NCI-H1436 treated with DMSO at 0.1 percent for 48 hours (cell line): ENCODE measurements around the gene SCYL3.
"Not testable (repeated sequence)": the region's sequence is repeated elsewhere in the genome, so short reads cannot be mapped to it uniquely, and the experiment has no call there.

ENCODE experiments used
- DNase-seq: peaks from one replicate; lab custom pipeline; 2025; lab: John Stamatoyannopoulos, UW

SCYL3 gene, protein sequence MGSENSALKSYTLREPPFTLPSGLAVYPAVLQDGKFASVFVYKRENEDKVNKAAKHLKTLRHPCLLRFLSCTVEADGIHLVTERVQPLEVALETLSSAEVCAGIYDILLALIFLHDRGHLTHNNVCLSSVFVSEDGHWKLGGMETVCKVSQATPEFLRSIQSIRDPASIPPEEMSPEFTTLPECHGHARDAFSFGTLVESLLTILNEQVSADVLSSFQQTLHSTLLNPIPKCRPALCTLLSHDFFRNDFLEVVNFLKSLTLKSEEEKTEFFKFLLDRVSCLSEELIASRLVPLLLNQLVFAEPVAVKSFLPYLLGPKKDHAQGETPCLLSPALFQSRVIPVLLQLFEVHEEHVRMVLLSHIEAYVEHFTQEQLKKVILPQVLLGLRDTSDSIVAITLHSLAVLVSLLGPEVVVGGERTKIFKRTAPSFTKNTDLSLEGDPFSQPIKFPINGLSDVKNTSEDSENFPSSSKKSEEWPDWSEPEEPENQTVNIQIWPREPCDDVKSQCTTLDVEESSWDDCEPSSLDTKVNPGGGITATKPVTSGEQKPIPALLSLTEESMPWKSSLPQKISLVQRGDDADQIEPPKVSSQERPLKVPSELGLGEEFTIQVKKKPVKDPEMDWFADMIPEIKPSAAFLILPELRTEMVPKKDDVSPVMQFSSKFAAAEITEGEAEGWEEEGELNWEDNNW

DNA sequence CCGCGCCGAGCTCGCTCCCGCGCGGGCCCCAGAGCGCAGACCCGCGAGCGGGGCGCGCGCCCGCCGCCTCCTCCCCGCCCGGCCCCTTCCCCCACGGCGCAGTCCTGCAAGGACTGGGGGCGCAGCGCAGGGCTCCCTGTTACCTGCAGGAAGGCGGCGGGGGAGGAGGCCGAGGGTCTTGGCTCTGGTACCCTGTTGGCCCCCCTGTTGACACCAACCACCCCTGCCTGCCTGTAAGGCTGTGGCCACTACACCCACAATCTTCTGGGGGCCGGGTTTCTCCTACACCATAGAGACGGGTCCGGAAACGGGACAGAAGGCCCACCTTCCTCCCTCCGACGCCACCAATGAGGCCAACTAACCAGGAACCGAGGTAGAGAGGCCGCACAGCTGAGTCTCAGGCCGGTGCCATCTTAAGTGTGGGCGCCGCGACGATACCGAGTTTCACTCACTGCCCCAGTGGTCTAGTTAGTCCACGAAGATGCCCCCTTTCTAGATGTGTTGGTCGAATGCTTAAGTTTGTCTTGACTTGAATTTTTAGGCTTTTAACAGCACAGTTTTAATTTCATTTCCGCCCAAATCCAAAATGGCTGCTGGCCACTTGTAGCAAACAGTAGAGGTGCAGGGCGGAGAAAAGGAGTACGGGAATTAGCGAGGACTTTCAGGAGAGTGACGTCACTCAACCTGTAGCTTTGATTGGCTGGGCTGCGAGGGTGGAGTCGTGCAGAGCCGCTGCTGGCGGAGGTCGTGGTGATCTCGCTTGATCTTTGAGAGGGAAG is at the start of gene SCYL3:
TSS of gene SCYL3 (minus strand) at position 252 of the 779 bp plus-strand sequence. CDS start 5,056 bp downstream, outside the sequence.
- peak; percentile 92 for DNase-seq

DNA sequence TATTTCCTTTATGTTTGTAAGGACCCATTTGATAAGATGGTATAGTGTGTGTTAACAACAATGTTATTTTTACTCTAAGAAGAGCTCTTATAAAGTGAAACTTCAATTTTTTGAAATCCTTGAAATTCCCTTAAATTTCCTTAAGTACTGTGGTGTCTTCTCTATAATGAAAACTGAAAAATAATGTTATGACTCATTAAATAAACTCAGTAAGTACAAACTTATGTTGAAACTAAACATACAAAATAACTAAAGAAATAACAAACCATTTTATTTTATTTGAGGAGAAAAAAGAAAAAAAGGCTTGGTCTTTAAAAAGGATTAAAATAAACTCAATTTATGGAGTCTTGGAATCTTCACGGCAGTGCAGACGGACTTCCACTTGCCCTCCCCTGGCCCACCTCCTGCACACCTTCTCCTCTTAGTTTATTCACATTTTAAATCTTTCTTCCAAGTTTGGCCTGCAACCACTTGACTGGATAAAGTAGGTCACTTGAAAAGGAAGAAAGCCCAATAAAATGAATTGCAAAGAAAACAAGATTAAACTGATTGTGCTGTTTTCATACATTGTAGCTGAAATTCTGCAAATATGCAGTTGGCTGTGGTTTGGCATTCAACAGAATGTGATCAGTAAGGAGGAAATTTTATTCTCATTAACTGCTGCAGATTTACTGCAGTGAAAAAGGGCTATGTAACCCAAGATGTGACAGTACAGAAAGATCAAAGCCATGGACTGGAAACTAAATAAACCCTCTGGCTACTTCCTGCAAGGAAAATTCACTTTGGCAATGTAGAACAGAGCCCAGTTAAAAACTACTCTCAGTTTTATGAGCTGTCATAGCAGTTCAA is 48.5 kb upstream of the SCYL3 start:
- no peak for DNase-seq

DNA sequence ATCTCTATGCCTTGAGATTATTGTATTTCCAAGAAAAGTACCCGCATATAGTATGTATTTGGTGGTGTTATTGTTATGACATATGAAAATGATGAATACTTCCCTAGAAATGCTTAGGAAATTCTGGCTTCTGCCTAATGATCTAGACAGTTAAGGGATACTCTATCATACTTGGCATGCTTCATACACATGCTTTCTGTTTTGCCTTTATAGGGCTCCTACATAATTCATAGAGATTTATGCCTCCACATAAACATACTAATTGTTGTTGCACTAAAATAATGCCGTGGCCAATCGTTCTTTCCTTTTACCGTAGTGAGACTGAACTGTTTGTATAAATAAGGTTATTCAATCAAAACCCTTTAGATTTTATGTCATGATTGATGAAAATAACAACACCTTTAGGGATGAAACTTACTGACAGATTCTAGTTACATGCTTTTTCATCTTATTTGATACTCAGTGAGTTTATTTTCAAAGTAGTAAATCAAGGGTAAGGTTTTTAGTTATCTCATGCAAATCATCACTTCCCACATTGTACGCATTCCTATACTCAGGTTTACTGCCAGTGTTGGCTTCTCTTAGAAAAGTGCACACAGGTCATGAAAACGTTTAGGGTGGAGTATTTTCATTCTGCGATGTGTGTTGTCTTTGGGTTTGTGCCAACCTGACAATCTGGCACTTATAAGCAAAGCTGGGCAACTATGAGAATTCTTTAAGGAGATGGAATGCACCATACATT is 40.5 kb upstream of the SCYL3 start:
- DNase-seq = no peak

DNA sequence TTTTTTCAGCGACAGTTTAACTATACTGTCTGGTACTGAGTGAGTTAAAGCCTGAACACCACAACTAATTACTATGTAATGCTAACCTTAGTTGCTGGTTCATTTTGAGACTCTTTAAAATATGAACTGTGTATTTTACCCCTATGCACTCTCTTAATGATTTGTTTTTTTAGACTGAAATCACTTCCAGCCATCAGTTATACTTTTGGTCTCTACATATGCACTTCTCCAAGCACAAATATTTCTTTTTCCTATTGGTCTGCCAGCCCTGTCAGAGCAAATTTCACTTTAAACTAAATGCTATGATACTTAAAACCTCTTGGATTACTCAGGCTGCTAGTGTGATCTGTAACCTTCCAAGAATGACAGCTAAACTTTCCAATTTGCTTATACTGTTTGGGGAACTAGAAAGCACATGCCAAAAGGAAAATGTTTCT is 38.1 kb upstream of the SCYL3 start:
- DNase-seq = no peak

DNA sequence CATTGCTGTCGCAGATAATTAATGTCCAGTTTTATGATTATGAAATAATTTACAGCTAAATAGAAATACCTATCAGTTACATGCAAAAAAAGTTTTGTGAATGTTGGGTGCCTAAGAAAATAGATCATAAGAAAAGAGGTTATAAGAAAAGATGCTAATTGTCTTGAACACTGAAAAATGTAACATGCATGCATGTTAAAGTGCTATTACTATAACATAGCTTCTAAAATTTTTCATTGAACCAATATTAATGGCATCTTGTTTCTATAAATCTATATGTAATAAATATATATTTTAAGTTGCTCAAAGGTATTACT is 35.5 kb upstream of the SCYL3 start:
- no peak for DNase-seq

DNA sequence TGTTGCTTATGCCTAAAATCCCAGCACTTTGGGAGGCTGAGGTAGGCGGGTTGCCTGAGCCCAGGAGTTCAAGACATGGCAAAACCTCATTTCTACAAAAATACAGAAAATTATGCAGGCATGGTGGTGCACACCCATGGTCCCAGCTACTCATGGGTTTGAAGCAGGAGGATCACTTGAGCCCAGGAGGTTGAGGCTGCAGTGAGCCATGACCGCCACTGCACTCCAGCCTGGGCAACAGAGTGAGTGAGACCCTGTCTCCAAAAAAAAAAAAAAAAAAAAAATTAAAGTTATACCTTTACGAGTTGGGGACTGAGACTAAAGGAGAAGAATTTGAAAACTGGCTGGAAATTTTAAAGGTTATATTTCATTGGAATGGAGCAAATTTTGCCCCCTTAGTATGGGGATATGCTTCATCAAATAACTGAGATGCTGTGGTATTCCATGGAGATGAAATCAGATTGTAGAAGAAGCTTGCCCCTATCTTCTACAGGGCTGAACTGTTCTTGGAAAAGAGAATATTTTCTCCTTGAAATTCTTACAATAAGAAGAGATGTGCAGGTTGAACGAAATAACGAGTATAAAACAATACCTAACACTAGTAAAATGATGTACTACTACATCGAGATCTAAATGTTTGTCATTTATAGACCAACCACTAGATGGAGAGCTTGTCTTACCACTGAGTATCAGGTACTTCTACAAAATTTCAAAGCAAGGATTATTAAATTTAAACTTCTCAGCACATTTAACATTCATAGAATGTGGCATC is 34.9 kb upstream of the SCYL3 start:
- DNase-seq = peak; percentile 4

DNA sequence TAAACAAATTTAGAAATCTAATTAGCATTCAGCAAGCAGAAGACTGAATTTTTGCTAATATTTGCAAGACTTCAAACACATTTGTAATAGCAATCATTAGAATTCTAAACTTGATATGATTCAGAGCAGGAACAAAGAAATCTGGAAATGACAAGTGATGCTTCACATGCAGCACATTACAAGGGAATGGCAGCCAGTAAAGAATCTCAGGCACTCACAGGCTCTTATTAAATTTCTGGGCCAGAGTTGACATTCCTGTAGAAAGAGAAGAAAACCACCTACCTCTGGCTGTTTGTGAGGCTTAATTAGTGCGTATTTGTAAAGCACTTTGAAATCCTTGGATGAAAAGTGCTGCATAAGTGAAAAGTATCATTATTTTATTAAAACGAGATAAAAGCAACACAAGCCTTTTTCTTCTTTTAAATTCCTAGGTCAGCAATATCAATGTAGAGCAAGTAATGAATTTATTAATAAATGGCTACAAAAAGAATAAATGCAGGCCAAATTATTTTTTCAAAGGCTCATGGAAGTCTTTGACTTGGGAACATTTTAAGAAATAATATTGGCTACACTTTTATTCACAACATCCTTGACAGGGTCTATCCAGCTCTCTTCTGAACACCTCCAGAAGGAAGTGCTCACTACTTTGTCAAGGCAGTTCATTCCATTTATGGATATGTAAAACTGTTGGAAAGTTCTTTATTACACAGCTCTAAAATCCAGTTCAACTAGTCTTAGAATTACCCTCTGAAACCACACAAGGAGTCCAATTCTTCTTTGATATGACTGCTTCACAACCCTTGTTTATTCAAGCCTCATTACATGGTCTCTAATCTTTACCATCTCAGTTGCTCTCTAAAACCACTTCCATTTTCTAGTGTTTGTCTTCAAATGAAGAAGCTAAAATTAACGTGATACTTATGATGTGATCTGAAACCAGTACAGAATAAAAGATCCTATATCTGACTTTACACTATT is 32.1 kb upstream of the SCYL3 start:
- DNase-seq = no peak

DNA sequence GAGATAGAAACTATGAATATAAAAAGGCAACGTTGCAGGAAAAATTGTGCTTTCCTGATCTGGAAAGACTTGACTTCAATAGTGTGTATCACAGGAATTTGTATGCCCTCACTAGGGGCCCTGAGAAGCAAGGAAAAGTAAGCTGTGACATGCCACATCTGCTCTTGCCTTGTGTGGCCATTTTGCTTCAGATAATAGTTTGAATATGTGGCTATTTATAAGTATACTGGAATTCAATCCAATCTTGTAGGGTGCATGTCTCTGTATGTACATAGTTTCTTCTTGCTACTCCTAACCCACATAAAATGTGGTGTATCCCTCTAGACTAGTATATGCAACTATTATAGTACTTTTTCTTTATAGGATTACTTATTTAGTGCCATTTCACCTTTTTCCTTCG is 31.1 kb upstream of the SCYL3 start:
- no peak for DNase-seq

DNA sequence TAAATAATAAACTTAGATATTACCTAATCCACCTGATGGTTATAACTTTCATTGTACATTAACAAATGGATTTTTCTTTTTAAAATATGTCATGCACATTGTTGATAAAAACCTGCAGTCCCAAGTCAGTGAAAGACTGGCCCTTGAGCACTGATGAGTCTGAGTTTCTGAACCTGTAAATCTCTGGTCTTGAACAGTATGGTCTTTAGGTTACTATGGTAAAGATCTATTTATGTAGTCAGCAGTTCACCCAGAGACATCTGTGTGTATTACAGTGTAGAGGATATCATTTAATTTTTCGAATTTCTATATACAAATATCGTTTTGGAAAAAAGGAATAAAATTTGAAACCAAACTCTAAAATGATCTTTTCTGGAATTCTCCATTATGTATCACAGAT is 30.4 kb upstream of the SCYL3 start:
- DNase-seq = no peak

DNA sequence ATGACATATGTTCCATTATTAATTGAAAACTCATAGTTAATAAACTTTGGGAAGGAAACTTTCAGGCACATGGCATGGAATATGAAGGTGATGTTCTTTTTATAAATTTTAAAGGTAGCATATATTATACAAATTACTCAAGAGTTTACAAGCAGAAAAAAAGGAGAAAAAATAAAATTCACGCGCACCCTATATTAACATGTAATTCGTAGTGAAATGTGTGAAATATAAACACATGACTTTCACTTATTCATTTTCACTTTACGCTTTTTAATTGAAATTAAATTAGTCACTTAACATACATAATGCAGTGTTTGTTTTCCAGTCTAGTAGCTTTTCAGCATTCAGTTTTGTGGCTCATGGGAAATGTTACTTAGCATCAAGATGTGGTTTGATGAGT is 27.4 kb upstream of the SCYL3 start:
- DNase-seq = no peak

DNA sequence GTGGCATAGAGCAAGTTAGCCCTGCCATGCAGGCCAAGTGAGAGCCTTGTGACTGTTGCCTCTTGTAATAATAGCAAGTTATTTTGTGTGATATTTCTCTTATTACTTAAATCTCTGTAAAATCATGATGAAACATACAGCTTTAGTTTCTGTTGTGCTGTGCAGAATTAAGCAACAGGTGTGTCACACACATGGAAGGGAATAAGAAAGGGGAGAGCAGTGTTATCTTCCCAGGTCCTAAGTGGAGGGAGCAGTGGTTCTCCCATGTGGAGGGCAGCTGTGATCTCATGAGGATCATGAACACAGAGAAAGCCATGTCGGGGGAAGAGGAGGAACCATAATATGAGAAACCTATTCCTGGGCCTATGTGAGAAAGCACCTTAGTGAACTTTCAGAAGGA is 25.2 kb upstream of the SCYL3 start:
- no peak for DNase-seq

DNA sequence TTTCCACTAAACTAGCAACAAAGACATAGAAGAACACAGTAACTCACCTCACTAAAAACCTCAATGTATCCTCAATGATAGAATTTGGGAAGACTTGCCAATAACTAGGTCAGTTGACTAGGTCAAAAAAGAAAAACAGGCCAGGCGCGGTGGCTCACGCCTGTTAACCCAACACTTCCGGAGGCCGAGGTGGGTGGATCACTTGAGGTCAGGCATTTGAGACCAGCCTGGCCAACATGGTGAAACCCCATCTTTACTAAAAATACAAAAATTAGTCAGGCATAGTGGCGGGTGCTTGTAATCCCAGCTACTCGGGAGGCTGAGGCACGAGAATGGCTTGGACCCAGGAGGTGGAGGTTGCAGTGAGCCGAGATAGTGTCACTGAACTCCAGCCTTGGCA is 24.5 kb upstream of the SCYL3 start:
- not testable (repeated sequence) for DNase-seq

DNA sequence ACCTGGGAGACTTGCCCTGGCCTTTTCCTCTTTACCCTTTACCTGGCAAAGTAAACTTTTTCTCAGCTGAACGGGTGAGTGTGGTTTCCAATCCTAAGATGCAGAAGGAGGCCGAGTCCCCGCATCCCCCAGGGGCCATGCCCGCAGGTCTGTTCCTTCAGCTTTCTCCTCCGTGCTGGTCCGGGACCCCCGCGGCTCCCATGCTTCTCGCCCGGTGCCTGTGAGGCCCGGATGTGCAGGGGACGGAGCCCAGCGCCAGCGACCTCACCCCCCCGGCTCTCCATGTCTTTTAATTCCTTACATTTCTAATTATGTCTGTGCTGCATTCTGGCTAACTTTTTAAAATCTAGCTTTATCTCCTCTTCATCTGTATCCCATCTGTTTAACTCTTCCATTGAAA is 21.5 kb upstream of the SCYL3 start:
- DNase-seq = no peak

DNA sequence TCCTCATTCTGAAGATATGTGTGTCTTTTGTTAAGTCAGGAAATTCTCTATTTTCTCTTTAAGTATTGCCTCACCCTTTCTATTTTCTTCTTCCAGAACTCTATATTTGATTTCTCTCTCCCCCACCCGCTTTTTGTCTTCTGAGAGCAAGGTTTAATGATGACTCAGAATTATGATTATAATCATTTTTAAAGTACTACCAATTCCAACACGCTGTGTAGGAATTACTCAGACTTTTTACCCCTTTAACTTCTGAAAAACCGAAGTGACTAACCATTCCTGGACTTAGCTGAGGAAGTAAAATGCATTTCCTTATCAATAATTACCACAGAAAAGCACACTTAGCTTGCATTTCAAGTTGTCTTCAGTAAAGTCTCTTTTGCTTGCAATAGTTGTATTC is 20.8 kb upstream of the SCYL3 start:
- no peak for DNase-seq

DNA sequence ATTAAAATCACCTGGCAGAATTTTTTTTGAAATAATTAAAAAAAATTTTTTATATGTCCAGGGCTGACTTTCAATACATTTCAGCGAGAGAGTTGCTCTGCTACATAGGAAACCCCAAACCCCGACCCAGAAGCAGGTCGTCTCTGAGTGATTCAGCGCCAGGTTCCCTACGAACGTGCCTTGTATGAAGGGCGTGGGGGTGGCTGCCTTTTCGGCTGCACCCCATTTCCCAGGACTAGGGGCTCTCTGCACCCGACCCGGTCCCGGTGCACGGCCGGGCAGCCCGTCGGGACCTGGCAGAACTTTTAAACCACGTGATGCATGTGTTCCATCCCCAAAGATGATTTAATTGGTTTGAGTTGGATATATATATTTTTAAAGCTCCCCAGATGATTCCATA is 15.8 kb upstream of the SCYL3 start:
- no peak for DNase-seq

DNA sequence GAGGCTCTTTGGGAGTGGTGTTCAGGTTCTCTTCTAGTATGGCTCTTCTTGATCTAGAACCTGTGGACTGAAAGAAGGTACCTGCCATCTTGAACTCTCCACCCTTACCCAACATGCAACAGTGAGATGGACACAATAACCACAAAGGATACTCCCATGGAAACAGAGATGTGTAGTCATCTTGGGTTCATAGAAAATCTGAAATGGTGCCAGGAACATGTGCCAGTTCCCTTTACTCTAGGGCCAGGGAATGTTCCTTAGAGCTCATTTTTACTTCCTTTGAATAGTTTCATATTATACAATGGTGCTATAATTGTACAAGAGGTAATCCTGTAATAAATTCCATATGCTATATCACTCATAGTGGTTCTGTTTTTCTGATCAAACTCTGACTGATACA is 13.2 kb upstream of the SCYL3 start:
- DNase-seq = no peak

DNA sequence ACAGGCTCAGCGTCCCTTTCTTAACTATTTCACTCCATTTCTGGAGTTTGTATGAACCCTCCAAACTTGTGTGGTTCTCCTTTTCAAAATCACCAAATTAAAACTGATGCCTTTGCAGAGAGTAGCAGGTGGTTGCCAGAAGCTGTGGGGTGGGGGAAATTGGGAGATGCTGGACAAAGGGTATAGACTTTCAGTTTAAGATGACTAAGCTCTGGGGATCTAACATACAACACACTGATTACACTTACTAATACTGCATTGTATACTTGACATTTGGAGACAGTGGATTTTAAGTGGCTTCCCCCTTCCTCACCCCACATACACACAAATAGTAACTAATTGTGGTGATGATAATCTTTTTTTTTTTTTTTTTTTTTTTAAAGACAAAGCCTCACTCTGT is 11.1 kb upstream of the SCYL3 start:
- DNase-seq = no peak

DNA sequence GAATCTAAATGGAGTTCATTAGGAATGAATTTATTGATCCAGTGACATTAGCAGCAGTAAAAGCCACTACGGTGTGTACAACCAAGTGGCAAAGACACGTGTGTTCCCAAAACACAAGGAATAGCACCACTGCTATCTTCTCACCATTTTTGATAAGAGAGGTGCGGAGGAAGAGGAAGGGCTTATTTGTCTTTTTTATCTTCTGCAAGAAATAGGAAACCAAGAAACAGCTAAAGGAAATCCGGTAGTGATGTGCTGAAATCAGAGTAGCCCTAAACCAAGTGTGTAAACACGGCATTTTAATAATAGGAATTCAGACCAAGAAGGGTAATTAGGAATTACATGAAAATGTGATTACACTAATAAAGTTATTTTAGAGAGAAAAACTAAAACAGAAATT is 9.1 kb upstream of the SCYL3 start:
- no peak for DNase-seq

DNA sequence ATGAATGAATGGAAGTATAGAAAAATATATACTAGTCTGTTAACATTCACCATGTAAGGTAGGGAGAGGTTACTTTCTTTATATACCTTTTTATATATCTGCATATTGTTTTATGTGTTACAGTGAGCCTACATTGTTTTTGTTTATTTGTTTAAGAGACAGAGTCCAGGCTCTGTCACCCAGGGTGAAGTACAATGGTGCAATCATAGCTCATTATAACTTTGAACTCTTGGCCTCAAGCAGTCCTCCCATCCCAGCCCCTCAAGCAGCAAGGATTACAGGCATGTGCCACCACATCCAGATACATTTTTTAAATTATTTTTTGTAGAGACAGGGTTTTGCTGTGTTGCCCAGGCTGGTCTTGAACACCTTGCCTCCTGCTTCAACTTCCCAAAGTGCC is 7.4 kb upstream of the SCYL3 start:
- DNase-seq = no peak
